ENCODE results near the gene KCNB1. TPM values are rescaled to one million over a fixed set of nuclear protein-coding genes. Genes with fewer than 3 reads are reported as not detected.
A peak's percentile ranks its signal among the peaks of the same experiment; 100 is the strongest.

KCNB1 gene
- total RNA-seq, 4 donors from 2014 or later, result 1.9 to 5.6 (median 2.3) TPM

- TF ChIP-seq, protein P1, sequence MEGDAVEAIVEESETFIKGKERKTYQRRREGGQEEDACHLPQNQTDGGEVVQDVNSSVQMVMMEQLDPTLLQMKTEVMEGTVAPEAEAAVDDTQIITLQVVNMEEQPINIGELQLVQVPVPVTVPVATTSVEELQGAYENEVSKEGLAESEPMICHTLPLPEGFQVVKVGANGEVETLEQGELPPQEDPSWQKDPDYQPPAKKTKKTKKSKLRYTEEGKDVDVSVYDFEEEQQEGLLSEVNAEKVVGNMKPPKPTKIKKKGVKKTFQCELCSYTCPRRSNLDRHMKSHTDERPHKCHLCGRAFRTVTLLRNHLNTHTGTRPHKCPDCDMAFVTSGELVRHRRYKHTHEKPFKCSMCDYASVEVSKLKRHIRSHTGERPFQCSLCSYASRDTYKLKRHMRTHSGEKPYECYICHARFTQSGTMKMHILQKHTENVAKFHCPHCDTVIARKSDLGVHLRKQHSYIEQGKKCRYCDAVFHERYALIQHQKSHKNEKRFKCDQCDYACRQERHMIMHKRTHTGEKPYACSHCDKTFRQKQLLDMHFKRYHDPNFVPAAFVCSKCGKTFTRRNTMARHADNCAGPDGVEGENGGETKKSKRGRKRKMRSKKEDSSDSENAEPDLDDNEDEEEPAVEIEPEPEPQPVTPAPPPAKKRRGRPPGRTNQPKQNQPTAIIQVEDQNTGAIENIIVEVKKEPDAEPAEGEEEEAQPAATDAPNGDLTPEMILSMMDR (IDR thresholded peaks at IDR 0.05), result no peak
- TF ChIP-seq POLR2AphosphoS5 (IDR thresholded peaks at IDR 0.05) (no peak), EP300 (IDR thresholded peaks at IDR 0.05; ENCODE audit: low read depth) (no peak), POLR2A (IDR thresholded peaks at IDR 0.05) (no peak)
- Histone ChIP-seq H3K36me3 (no peaks in the 10 kb centered on the region), H3K4me3 (no peak overlapping the region), H3K27me3 (peaks cover 5% of the 10 kb centered on the region), H3K9me3 (no peaks in the 10 kb centered on the region), H3K4me1 (peaks cover 0 to 14% (median 3%) of the 10 kb centered on the region in 4 donors), H3K27ac (no peak overlapping the region)
- no peak for DNase-seq
- intact Hi-C loops (cut with DNase I; ENCODE audit: low total_unique reads) (no loop called here), in situ Hi-C loops (cut with MboI; ENCODE audit: low pct_ligation_motif_present in 1 of 4, low pct_unique_long_range_greater_than_20kb in 1 of 4, low sequenced_read_pairs in 3 of 4) (loop anchor here in 2 of 4 donors (10.0 kb wide), 1 partner anchor 179 kb away; no protein-coding TSS in a partner anchor)
- 95% methylated on average over 2 of the region's 2 CpGs; no CpG with 5 or more reads in 1 of the 2 donors for WGBS, 2 donors (ENCODE audit: low coverage in 1 of 2)
Measured at GRCh38 chr20:49513517-49513916, 31.0 kb upstream of the KCNB1 start.

GRCh38 chr20:49513009-49513408 is 30.5 kb upstream of the KCNB1 start:
- DNase-seq, result no peak
- in situ Hi-C loops (cut with MboI; ENCODE audit: low pct_ligation_motif_present in 1 of 4, low pct_unique_long_range_greater_than_20kb in 1 of 4, low sequenced_read_pairs in 3 of 4), result loop anchor here in 2 of 4 donors (10.0 kb wide), 1 partner anchor 178 kb away; no protein-coding TSS in a partner anchor
- Histone ChIP-seq H3K4me1 (peaks cover 0 to 14% (median 5%) of the 10 kb centered on the region in 4 donors), H3K4me3 (no peak overlapping the region), H3K27ac (no peak overlapping the region), H3K27me3 (peaks cover 5% of the 10 kb centered on the region), H3K9me3 (no peaks in the 10 kb centered on the region), H3K36me3 (no peaks in the 10 kb centered on the region)
- TF ChIP-seq EP300 (IDR thresholded peaks at IDR 0.05; ENCODE audit: low read depth) (no peak), POLR2AphosphoS5 (IDR thresholded peaks at IDR 0.05) (no peak), POLR2A (IDR thresholded peaks at IDR 0.05) (no peak)
- TF ChIP-seq, protein P1 (IDR thresholded peaks at IDR 0.05), result no peak
- WGBS, 2 donors (ENCODE audit: low coverage in 1 of 2), result 89 to 100% methylated on average over 1 to 11 of the region's 11 CpGs
- intact Hi-C loops (cut with DNase I; ENCODE audit: low total_unique reads), result no loop called here

GRCh38 chr20:49511788-49512525 is 29.5 kb upstream of the KCNB1 start:
- Histone ChIP-seq H3K27ac (peak overlapping the region in 2 of 4 donors; percentile 67 to 70), H3K4me3 (no peak overlapping the region), H3K9me3 (no peaks in the 10 kb centered on the region), H3K36me3 (no peaks in the 10 kb centered on the region), H3K4me1 (peaks cover 0 to 14% (median 6%) of the 10 kb centered on the region in 4 donors), H3K27me3 (peaks cover 5% of the 10 kb centered on the region)
- in situ Hi-C loops (cut with MboI; ENCODE audit: low pct_ligation_motif_present in 1 of 4, low pct_unique_long_range_greater_than_20kb in 1 of 4, low sequenced_read_pairs in 3 of 4) (loop anchor here in 2 of 4 donors (10.0 kb wide), 1 partner anchor 177 kb away; no protein-coding TSS in a partner anchor), intact Hi-C loops (cut with DNase I; ENCODE audit: low total_unique reads) (no loop called here)
- 85 to 92% methylated on average over 2 of the region's 2 CpGs for WGBS, 2 donors (ENCODE audit: low coverage in 1 of 2)
- DNase-seq, result no peak
- TF ChIP-seq, protein P1 (IDR thresholded peaks at IDR 0.05), result no peak
- TF ChIP-seq POLR2AphosphoS5 (IDR thresholded peaks at IDR 0.05), result no peak
- TF ChIP-seq EP300 (IDR thresholded peaks at IDR 0.05; ENCODE audit: low read depth), result no peak
- TF ChIP-seq POLR2A (IDR thresholded peaks at IDR 0.05), result no peak

GRCh38 chr20:49510562-49511122 is 28.2 kb upstream of the KCNB1 start:
- DNase-seq, result peak; percentile 41
- Histone ChIP-seq H3K4me3 (no peak overlapping the region), H3K9me3 (no peaks in the 10 kb centered on the region), H3K27ac (peak overlapping the region; percentile 61 to 70 (median 66)), H3K36me3 (no peaks in the 10 kb centered on the region), H3K27me3 (peaks cover 5% of the 10 kb centered on the region), H3K4me1 (peaks cover 0 to 14% (median 6%) of the 10 kb centered on the region in 4 donors)
- in situ Hi-C loops (cut with MboI; ENCODE audit: low pct_ligation_motif_present in 1 of 4, low pct_unique_long_range_greater_than_20kb in 1 of 4, low sequenced_read_pairs in 3 of 4) (loop anchor here in 2 of 4 donors (10.0 kb wide), 1 partner anchor 176 kb away; no protein-coding TSS in a partner anchor), intact Hi-C loops (cut with DNase I; ENCODE audit: low total_unique reads) (no loop called here)
- peak in 2 of 3 donors; percentile 5 to 13 for TF ChIP-seq POLR2AphosphoS5 (IDR thresholded peaks at IDR 0.05)
- no peak for TF ChIP-seq POLR2A (IDR thresholded peaks at IDR 0.05)
- 32 to 35% methylated on average over 6 to 12 of the region's 12 CpGs for WGBS, 2 donors (ENCODE audit: low coverage in 1 of 2)

Measured in transverse colon (tissue), 4 donors.